SKM-1 (cell line): ENCODE data around the gene PAK1.
"Not testable (repeated sequence)": the region's sequence is repeated elsewhere in the genome, so short reads cannot be mapped to it uniquely, and the experiment has no call there.

ENCODE experiments used
- DNase-seq: peaks from one replicate; lab custom pipeline; 2025; ENCODE audit not compliant: unreplicated experiment; lab: John Stamatoyannopoulos, UW

The PAK1 gene

GRCh38 chr11:77407613-77408012, 66.3 kb downstream of the PAK1 start:
- DNase-seq, result no peak

DNA sequence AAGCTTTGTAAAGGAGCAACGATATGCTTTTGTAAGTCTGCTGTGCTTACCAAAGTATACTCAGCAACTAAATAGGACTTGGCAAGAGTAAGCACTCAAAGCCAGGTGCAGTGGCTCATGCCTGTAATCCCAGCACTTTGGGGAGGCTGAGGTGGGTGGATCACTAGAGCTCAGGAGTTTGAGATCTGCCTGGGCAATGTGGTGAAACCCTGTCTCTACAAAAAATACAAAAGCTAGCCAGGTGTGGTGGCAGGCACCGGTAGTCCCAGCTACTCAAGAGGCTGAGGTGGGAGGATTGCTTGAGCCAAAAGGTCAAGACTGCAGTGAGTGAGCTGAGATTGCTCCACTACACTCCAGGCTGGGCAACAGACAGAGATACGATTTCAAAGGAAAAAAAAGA, 67.5 kb downstream of the PAK1 start:
- no peak for DNase-seq

- DNase-seq, result no peak
Measured at GRCh38 chr11:77403211-77403610, 70.7 kb downstream of the PAK1 start.

DNA sequence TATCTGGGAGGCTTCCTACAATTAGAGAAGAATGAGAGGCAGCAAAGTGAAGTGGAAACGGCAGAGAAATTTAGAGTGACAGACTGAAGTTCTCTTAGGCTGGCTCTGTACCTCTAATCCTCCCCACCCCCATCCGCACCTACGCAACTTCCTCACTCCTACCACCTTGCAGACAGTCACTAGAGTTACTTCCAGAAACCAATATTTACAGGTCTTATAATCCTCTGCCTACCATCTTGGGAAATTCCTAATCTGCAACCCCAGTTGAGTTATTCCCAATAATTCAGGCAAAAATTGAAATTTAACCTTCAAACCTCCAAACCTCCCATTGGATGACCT, 71.7 kb downstream of the PAK1 start:
- no peak for DNase-seq

DNA sequence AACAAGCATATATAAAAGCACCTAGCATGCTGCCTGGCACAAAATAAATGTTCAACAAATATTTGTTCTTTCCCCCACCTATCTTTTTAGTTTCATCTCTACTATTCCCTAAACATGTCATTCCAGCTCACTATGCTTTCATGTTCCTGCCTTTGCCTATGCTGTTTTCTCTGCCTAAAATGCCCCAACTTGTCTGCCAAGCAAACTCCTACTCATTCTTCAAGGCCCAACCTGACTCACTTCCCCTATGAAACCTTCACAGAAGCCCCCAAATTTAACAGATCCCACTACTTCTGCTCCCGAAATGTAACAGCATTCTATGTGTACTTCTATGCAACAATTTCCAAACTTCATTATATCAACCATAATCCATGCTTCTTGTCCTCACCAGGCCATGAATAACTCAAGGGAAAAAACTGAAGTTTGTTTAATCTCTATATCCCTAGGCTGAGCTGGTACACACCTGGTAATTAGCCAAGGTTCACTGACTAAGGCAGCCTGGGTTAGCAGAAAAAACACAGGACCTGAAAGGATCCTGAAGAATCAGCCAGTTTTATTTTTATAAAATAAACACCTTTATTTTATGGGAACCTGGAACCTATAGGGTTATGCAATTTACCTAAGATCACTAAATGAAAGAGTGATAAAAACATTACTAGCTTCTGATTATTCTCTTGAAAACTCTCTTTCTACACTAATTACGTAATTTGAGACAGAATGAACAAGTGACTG, 72.2 kb downstream of the PAK1 start:
- DNase-seq, result no peak

DNA sequence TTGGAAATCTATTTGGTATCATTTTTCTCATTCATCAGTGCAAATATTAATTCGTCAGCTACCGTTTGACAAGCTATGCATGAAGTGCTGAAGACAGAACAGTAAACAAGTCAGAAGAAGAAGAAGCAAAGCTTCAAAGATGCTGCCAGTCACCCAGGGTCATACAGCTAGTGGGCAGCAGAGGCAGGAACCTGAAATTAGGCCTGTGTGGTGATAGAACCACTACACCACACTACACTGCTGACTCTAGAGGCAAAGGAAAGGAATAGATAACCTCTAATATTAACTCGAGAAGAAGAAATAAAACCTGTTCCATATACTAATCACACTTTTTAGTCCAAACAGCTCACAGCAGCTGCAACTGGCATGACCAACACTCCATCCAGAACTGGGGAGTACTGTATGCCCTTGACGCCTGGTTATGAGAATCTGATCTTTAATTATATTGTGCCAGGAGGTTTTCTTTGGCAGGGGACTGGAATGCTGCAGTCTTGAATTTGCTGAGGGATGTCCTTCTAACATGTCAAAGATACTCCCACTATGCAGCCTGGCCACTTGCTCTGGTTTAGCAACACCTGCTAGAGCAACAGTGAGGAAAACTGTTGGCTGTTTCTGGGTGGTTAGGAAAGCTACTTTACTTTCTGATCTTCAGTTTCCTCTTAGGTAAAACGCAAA, 73.0 kb downstream of the PAK1 start:
- DNase-seq, result no peak

GRCh38 chr11:77400271-77400670, 73.6 kb downstream of the PAK1 start:
- DNase-seq, result no peak

- DNase-seq, result no peak
Measured at GRCh38 chr11:77397631-77398030, 76.3 kb downstream of the PAK1 start.

DNA sequence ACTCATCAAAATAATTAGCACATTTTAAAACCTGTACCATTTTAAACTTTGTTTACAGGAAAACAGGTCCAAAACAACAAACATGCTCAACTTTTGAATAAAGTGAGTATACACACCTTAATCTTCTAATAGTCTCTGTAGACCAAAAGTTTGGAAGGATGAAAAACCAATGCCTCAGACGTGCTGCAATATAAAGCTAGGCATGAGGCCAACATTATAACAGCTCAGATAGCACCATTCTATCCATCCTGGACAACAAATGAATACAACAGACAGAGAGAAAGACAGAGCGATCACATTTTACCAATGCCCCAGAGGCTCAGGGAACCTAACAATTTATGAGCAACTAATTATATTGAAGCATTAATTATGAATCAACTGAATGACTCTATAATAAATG, 77.0 kb downstream of the PAK1 start:
- no peak for DNase-seq

DNA sequence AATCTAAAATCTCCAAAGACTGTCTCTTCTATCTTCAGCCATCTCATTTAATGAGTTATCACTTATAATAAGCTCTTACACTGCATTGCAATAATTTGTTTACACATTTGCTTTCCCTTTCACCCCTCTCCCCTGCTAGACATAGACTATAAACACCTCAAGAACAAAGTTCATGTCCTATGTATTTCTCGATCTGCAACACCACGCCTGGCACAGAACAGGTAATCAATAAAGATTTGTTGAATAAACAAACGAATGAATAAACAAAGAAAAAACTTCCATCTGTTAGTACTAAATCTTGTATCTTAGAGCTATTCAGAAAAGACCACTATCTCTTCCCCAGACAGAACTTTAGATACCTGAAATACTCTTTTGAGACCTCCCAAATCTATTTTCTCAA, 77.6 kb downstream of the PAK1 start:
- DNase-seq, result no peak

- DNase-seq, result no peak
Measured at GRCh38 chr11:77395460-77396173, 78.3 kb downstream of the PAK1 start.

DNA sequence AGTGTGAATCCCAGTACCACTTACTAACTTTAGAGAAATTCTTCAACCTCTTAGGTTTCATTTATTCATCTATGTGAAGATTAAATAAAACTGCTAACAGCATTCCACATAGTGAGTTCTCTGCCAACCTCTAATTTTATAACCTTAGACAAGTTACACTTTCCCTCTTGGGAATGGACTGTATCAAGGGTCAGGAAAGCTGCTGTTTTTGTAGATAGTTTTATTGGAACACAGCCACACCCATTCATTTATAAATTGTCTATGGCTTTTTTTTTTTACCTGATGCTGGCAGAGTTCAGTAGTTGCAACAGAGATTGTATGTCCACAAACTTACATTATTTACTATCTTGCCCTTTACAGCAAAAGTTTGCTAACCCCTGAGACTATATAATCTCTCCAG, 81.1 kb downstream of the PAK1 start:
- no peak for DNase-seq

DNA sequence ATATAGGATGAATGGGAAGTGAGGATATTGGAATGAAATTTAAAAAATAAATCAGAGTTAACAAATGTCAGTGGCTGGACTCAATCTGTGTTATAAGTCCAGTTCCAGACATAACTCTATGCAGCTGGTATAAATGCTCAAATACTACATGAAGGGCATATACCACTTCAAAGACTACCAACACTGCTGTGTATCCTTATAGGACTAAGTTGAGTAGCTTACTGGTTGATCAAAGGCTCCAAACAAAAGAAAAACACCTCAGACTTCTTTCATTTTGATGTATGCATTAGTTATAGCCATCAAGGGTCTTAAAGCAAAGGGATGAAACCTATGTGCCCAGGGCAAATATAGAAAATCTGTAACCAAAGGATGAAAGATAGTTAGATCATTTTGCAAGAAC, 86.2 kb downstream of the PAK1 start:
- no peak for DNase-seq

DNA sequence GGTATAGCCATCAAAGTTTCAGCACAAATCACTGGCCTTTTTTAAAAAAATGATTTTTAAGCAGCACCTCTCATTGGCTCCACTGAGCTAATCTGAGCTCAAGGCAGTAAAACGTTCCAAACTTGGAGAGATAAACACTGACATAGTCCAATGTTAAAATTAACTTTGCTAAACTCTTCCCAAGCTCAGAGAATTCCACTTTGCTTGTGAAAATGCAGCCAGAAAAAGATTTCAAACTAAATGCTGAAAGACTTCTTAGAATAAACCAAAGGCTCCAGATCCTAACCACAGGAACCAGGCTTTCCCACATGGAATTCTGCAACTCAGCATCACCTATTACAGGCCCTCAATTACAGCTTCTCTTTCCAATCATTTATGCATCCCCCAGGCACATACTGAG, 87.7 kb downstream of the PAK1 start:
- DNase-seq, result no peak

GRCh38 chr11:77385255-77385771, 88.6 kb downstream of the PAK1 start:
- DNase-seq, result not testable (repeated sequence)

- no peak for DNase-seq
Measured at GRCh38 chr11:77384571-77384970, 89.3 kb downstream of the PAK1 start.

DNA sequence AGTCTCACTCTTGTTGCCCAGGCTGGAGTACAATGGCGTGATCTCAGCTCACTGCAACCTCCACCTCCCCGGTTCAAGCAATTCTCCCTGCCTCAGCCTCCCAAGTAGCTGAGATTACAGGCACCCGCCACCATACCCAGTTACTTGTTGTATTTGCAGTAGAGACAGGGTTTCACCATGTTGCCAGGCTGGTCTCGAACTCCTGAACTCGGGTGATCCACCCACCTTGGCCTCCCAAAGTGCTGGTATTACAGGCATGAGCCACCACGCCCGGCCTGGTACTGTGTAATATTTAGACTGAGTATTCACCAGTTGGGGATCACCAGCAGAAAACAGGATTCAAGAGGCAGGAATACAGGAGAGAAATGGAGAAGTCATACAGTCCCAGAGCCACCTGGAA, 90.5 kb downstream of the PAK1 start:
- DNase-seq, result not testable (repeated sequence)

DNA sequence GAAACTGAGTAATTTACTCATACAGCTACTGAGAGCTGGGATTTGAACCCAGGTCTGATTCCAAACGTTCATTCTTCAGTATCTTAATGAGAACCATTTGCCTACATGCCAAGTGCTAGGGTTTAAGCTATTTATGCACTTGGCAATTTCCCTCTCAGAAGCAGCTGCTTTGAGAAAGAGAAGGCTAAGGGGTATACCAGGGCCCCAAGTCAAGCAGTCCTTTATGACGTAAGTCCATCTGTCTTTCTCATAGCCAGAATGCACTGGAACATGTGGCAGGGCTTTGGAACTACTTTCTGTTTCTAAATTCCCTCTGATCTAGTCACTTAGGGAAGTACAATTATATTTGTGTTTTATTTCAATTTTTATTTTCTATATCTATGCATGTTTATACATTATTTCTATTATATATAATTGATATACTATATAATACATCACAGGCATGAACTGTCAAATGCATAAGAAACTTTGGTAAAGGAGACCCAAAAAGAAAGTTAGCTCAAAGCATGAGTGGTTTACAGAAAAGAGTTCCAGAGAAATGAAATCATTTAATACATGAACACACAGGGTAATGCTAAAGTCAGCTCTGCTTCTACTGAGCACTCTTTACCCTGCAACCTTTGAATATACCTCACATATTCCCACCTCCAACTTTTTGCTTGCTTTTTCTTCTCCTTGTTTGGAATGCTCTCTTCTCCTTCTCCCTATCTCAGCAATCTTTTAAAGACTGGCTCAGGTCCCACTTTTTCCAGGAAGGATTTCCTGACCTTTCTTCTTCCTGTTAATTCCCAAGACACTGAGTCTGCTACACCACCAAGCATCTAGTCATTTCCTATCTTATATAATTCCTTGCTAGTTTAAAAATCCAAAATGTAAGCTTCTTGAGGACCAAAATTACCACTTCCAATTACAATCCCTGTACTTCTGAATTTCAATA, 91.9 kb downstream of the PAK1 start:
- no peak for DNase-seq

DNA sequence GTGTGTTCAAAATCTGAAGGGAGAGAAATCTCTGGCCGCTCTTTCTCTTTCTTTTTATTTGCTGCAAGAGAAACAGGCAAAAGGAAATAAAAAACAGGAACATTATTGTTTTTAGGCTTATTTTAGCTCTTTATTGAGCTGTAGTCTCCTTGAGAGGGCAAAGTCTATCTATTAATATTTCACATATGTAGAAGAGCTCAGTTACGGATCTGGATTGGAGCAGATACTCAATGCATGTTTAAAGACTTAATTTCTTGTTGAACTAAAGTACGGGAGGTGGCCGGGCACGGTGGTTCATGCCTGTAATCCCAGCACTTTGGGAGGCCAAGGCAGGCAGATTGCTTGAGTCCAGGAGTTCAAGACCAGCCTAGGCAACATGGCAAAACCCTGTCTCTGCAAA, 94.0 kb downstream of the PAK1 start:
- DNase-seq, result no peak

GRCh38 chr11:77379253-77379652, 94.6 kb downstream of the PAK1 start:
- DNase-seq, result no peak

GRCh38 chr11:77377734-77378133, 96.2 kb downstream of the PAK1 start:
- DNase-seq, result no peak
